Neural progenitor cell (in vitro differentiated cells): ENCODE results near the gene RPF1.

Experiments
- EZH2 ChIP-seq: fragments of 200-600 bp; sonication (generic); IDR thresholded peaks from 2 replicates; pipeline ENCODE4 v1.6.1; 2017; ENCODE audit warnings: antibody characterized with exemption, mild to moderate bottlenecking, moderate library complexity
- TF ChIP-seq, protein P1 (sequence below): fragments of 200-600 bp; sonication (generic); IDR thresholded peaks from 2 replicates; pipeline ENCODE4 v1.5.1; 2017; ENCODE audit warnings: antibody characterized with exemption, mild to moderate bottlenecking

DNA sequence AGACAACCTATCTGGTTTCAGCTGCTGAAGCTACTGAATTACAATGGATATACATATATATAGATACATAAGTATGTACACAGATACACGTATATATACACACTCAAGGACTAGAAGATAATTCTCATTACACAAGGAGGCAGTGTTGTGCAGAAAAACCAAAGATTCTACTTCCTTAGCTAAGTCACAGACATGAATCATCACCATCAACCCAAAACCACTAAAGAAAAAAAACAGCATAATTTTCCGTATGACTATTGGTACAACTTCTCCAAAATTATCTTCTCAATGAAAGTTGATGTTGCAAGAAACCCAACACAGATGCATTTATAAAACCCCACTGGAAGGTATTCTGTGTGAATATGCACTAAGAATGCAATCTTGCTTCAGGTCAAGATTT is 36.8 kb upstream of the RPF1 start:
- TF ChIP-seq, protein P1, sequence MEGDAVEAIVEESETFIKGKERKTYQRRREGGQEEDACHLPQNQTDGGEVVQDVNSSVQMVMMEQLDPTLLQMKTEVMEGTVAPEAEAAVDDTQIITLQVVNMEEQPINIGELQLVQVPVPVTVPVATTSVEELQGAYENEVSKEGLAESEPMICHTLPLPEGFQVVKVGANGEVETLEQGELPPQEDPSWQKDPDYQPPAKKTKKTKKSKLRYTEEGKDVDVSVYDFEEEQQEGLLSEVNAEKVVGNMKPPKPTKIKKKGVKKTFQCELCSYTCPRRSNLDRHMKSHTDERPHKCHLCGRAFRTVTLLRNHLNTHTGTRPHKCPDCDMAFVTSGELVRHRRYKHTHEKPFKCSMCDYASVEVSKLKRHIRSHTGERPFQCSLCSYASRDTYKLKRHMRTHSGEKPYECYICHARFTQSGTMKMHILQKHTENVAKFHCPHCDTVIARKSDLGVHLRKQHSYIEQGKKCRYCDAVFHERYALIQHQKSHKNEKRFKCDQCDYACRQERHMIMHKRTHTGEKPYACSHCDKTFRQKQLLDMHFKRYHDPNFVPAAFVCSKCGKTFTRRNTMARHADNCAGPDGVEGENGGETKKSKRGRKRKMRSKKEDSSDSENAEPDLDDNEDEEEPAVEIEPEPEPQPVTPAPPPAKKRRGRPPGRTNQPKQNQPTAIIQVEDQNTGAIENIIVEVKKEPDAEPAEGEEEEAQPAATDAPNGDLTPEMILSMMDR: peak; percentile 41
- no peak for TF ChIP-seq EZH2
